ENCODE measurements around the gene MAIP1.

GRCh38 chr2:200003444-200003843 is 48.1 kb downstream of the MAIP1 start:
- TF ChIP-seq CTCF (IDR thresholded peaks at IDR 0.05) (no peak), POLR2A (IDR thresholded peaks at IDR 0.05) (no peak)
